Amniotic epithelial cell (primary cell): Measurements from ENCODE around the gene KLHL13.

ENCODE experiments used
- DNase-seq: peaks from one replicate; pipeline ENCODE4 v3.0.0-alpha.2; 2010; ENCODE audit warnings: low read depth

KLHL13 gene

GRCh38 chrX:117854806-117855205 is 261.8 kb downstream of the KLHL13 start:
- DNase-seq: no peak

GRCh38 chrX:117851025-117851424 is 265.6 kb downstream of the KLHL13 start:
- DNase-seq: no peak
